Esophagus (tissue), 2 donors: ENCODE data around the gene CALR3. TPM values are rescaled to one million over a fixed set of nuclear protein-coding genes. Genes with fewer than 3 reads are reported as not detected.

Experiments used
- H3K27ac ChIP-seq, 2 donors: one replicate each; pipeline ENCODE4 v1.5.1; 2013; ENCODE audit warnings: low read depth in 2 of 2, mild to moderate bottlenecking in 2 of 2, inconsistent platforms in 1 of 2, low read length in 1 of 2, moderate library complexity in 1 of 2
- H3K27me3 ChIP-seq, 2 donors: one replicate each; pipeline ENCODE4 v1.6.1; 2013; ENCODE audit warnings: low read length in 2 of 2, control low read depth in 1 of 2, mild to moderate bottlenecking in 1 of 2; ENCODE audit not compliant: insufficient read depth in 2 of 2, control insufficient read depth in 1 of 2
- H3K36me3 ChIP-seq, 2 donors: one replicate each; pipeline ENCODE4 v1.6.1; 2013; ENCODE audit warnings: low read length in 1 of 2; ENCODE audit not compliant: control insufficient read depth in 2 of 2, insufficient read depth in 2 of 2
- H3K4me1 ChIP-seq, 2 donors: one replicate each; pipeline ENCODE4 v1.6.1; 2013; ENCODE audit warnings: low read length in 1 of 2; ENCODE audit not compliant: control insufficient read depth in 2 of 2, insufficient read depth in 2 of 2
- H3K4me3 ChIP-seq, 2 donors: one replicate each; pipeline ENCODE4 v1.5.1; 2013; ENCODE audit warnings: low read length in 2 of 2, mild to moderate bottlenecking in 2 of 2, low read depth in 1 of 2, moderate library complexity in 1 of 2
- H3K9me3 ChIP-seq, 2 donors: one replicate each; pipeline ENCODE4 v1.6.1; 2013; ENCODE audit warnings: mild to moderate bottlenecking in 2 of 2, low read depth in 1 of 2, low read length in 1 of 2, moderate library complexity in 1 of 2; ENCODE audit not compliant: control insufficient read depth in 2 of 2, insufficient read depth in 1 of 2
- WGBS, 2 donors: extraction: QIAGEN DNeasy Blood & Tissue Kit; methylation state at CpG; one replicate each; pipeline ENCODE4 v1.1.7; 2013; 5-methylcytosine and 5-hydroxymethylcytosine counted together
- polyA plus RNA-seq, 2 donors: library from polyadenylated mRNA; stranded (reverse); fragments of 200-250 nt; gene quantifications; one replicate each; pipeline ENCODE4 v1.2.3, GENCODE V29; 2013
- donor health status: healthy with polysubstance abuse.
- donor health status: Bipolar disorder and iron deficiency.

Gene CALR3
- polyA plus RNA-seq, 2 donors, result 0.02 TPM; not detected in 1

GRCh38 chr19:16525751-16526481 is 29.9 kb upstream of the CALR3 start:
- Histone ChIP-seq H3K27ac (no peak overlapping the region), H3K36me3 (peaks cover 53 to 80% of the 10 kb centered on the region in 2 donors), H3K9me3 (no peaks in the 10 kb centered on the region), H3K4me3 (no peak overlapping the region), H3K27me3 (no peaks in the 10 kb centered on the region), H3K4me1 (peaks cover 0 to 2% of the 10 kb centered on the region in 2 donors)
- WGBS, 2 donors, result 94 to 96% methylated on average over 29 of the region's 29 CpGs

- H3K27ac ChIP-seq, result no peak overlapping the region
- H3K4me1 ChIP-seq, result peaks cover 0 to 2% of the 10 kb centered on the region in 2 donors
- no peaks in the 10 kb centered on the region for H3K27me3 ChIP-seq
- 96 to 97% methylated on average over 54 of the region's 54 CpGs for WGBS, 2 donors
- H3K9me3 ChIP-seq, result no peaks in the 10 kb centered on the region
- H3K36me3 ChIP-seq, result peaks cover 54 to 80% of the 10 kb centered on the region in 2 donors
- H3K4me3 ChIP-seq, result no peak overlapping the region
Observed at GRCh38 chr19:16524991-16525734, 29.2 kb upstream of the CALR3 start.

- peaks cover 0 to 2% of the 10 kb centered on the region in 2 donors for H3K9me3 ChIP-seq
- WGBS, 2 donors, result 94 to 95% methylated on average over 25 of the region's 25 CpGs
- H3K27ac ChIP-seq, result no peak overlapping the region
- H3K36me3 ChIP-seq, result peaks cover 50 to 88% of the 10 kb centered on the region in 2 donors
- H3K4me1 ChIP-seq, result peaks cover 0 to 2% of the 10 kb centered on the region in 2 donors
- no peak overlapping the region for H3K4me3 ChIP-seq
- no peaks in the 10 kb centered on the region for H3K27me3 ChIP-seq
Observed at GRCh38 chr19:16522559-16523377, 26.8 kb upstream of the CALR3 start.

GRCh38 chr19:16521715-16522289 is 25.8 kb upstream of the CALR3 start:
- 91 to 92% methylated on average over 9 to 10 of the region's 10 CpGs for WGBS, 2 donors
- Histone ChIP-seq H3K4me1 (no peaks in the 10 kb centered on the region), H3K36me3 (peaks cover 45 to 87% of the 10 kb centered on the region in 2 donors), H3K27me3 (no peaks in the 10 kb centered on the region), H3K4me3 (no peak overlapping the region), H3K9me3 (peaks cover 0 to 4% of the 10 kb centered on the region in 2 donors), H3K27ac (no peak overlapping the region)

GRCh38 chr19:16520986-16521624 is 25.1 kb upstream of the CALR3 start:
- H3K36me3 ChIP-seq, result peaks cover 44 to 83% of the 10 kb centered on the region in 2 donors
- H3K4me1 ChIP-seq, result no peaks in the 10 kb centered on the region
- H3K27ac ChIP-seq, result no peak overlapping the region
- no peak overlapping the region for H3K4me3 ChIP-seq
- WGBS, 2 donors, result 87 to 90% methylated on average over 18 of the region's 18 CpGs
- no peaks in the 10 kb centered on the region for H3K27me3 ChIP-seq
- peaks cover 0 to 4% of the 10 kb centered on the region in 2 donors for H3K9me3 ChIP-seq

- WGBS, 2 donors, result 91 to 93% methylated on average over 45 of the region's 45 CpGs
- H3K27ac ChIP-seq, result no peak overlapping the region
- H3K27me3 ChIP-seq, result no peaks in the 10 kb centered on the region
- no peak overlapping the region for H3K4me3 ChIP-seq
- no peaks in the 10 kb centered on the region for H3K4me1 ChIP-seq
- peaks cover 36 to 75% of the 10 kb centered on the region in 2 donors for H3K36me3 ChIP-seq
- H3K9me3 ChIP-seq, result peaks cover 0 to 4% of the 10 kb centered on the region in 2 donors
Observed at GRCh38 chr19:16520074-16520973, 24.4 kb upstream of the CALR3 start.

- H3K27me3 ChIP-seq, result no peaks in the 10 kb centered on the region
Observed at GRCh38 chr19:16519230-16519687, 23.3 kb upstream of the CALR3 start.

GRCh38 chr19:16518483-16519229 is 22.7 kb upstream of the CALR3 start:
- Histone ChIP-seq H3K4me1 (no peaks in the 10 kb centered on the region), H3K36me3 (peaks cover 29 to 69% of the 10 kb centered on the region in 2 donors), H3K9me3 (peaks cover 0 to 4% of the 10 kb centered on the region in 2 donors), H3K27me3 (no peaks in the 10 kb centered on the region), H3K4me3 (no peak overlapping the region), H3K27ac (no peak overlapping the region)
- WGBS, 2 donors, result 87 to 89% methylated on average over 32 to 33 of the region's 33 CpGs

More at GRCh38 chr19:16519230-16519687, 23.3 kb upstream of the CALR3 start:
- Histone ChIP-seq H3K9me3 (peaks cover 0 to 4% of the 10 kb centered on the region in 2 donors), H3K4me1 (no peaks in the 10 kb centered on the region), H3K4me3 (no peak overlapping the region), H3K27ac (no peak overlapping the region), H3K36me3 (peaks cover 32 to 73% of the 10 kb centered on the region in 2 donors)
- WGBS, 2 donors, result 92% methylated on average over 24 of the region's 24 CpGs
